ENCODE results near the gene CSTPP1. TPM values are rescaled to one million over a fixed set of nuclear protein-coding genes. Genes with fewer than 3 reads are reported as not detected.

CSTPP1 gene
- polyA plus RNA-seq, 1 donor from 2014 or later = 46.4 TPM

GRCh38 chr11:46976182-46976854 is 39.8 kb downstream of the CSTPP1 start:
- no peak overlapping the region for H3K4me2 ChIP-seq (ENCODE audit: low read length)
- no peaks in the 10 kb centered on the region for H3K9me2 ChIP-seq (ENCODE audit: insufficient read depth, low read length)
- H3K27me3 ChIP-seq (ENCODE audit: insufficient read depth, low read depth, low read length) = no peaks in the 10 kb centered on the region
- H4K20me1 ChIP-seq (ENCODE audit: insufficient read depth) = no peaks in the 10 kb centered on the region
- no peak overlapping the region for H3K27ac ChIP-seq (ENCODE audit: low read length)
- H3K4me3 ChIP-seq (ENCODE audit: low read length) = no peak overlapping the region
- H3F3A ChIP-seq (ENCODE audit: insufficient read depth, low read length, poor library complexity, severe bottlenecking) = peaks cover 5% of the 10 kb centered on the region
- no peaks in the 10 kb centered on the region for H3K9me3 ChIP-seq (ENCODE audit: low read length)
- H3K36me3 ChIP-seq (ENCODE audit: insufficient read depth, low read length) = no peaks in the 10 kb centered on the region
- no peak for TF ChIP-seq EP300 (conservative IDR thresholded peaks at IDR 0.05; ENCODE audit: poor library complexity, severe bottlenecking)
- no peak overlapping the region for H2AFZ ChIP-seq (ENCODE audit: low read depth, low read length)
- no peaks in the 10 kb centered on the region for H3K79me2 ChIP-seq (replicated peaks; ENCODE audit: insufficient read depth, low read length)
- no peak overlapping the region for H3K9ac ChIP-seq (ENCODE audit: low read length)

GRCh38 chr11:46977038-46977813 is 40.7 kb downstream of the CSTPP1 start:
- Histone ChIP-seq H3K79me2 (replicated peaks; ENCODE audit: insufficient read depth, low read length) (no peaks in the 10 kb centered on the region), H3K27ac (ENCODE audit: low read length) (peak overlapping the region; percentile 59), H3K27me3 (ENCODE audit: insufficient read depth, low read depth, low read length) (no peaks in the 10 kb centered on the region), H4K20me1 (ENCODE audit: insufficient read depth) (no peaks in the 10 kb centered on the region), H2AFZ (ENCODE audit: low read depth, low read length) (no peak overlapping the region), H3K4me3 (ENCODE audit: low read length) (peak overlapping the region; percentile 45), H3K9me3 (ENCODE audit: low read length) (no peaks in the 10 kb centered on the region), H3K9me2 (ENCODE audit: insufficient read depth, low read length) (no peaks in the 10 kb centered on the region), H3K36me3 (ENCODE audit: insufficient read depth, low read length) (no peaks in the 10 kb centered on the region), H3K9ac (ENCODE audit: low read length) (peak overlapping the region; percentile 14), H3K4me2 (ENCODE audit: low read length) (peak overlapping the region; percentile 42), H3F3A (ENCODE audit: insufficient read depth, low read length, poor library complexity, severe bottlenecking) (peaks cover 5% of the 10 kb centered on the region)
- TF ChIP-seq POLR2AphosphoS5 (IDR thresholded peaks at IDR 0.05) (no peak), MXI1 (conservative IDR thresholded peaks at IDR 0.05; ENCODE audit: poor library complexity, severe bottlenecking) (peak; percentile 46)

- no peaks in the 10 kb centered on the region for H3K79me2 ChIP-seq (replicated peaks; ENCODE audit: insufficient read depth, low read length)
- H3K27me3 ChIP-seq (ENCODE audit: insufficient read depth, low read depth, low read length) = no peaks in the 10 kb centered on the region
- peak overlapping the region; percentile 45 for H3K4me3 ChIP-seq (ENCODE audit: low read length)
- peak overlapping the region; percentile 42 for H3K4me2 ChIP-seq (ENCODE audit: low read length)
- no peak overlapping the region for H2AFZ ChIP-seq (ENCODE audit: low read depth, low read length)
- peak overlapping the region; percentile 59 for H3K27ac ChIP-seq (ENCODE audit: low read length)
- peak overlapping the region; percentile 14 for H3K9ac ChIP-seq (ENCODE audit: low read length)
- H3F3A ChIP-seq (ENCODE audit: insufficient read depth, low read length, poor library complexity, severe bottlenecking) = peaks cover 5% of the 10 kb centered on the region
- TF ChIP-seq EP300 (conservative IDR thresholded peaks at IDR 0.05; ENCODE audit: poor library complexity, severe bottlenecking) = no peak
- TF ChIP-seq RAD21 (conservative IDR thresholded peaks at IDR 0.05) = no peak
- TF ChIP-seq SMC3 (conservative IDR thresholded peaks at IDR 0.05; ENCODE audit: poor library complexity) = no peak
- no peak for TF ChIP-seq TAF1 (IDR thresholded peaks at IDR 0.05; ENCODE audit: low read depth)
- no peak for TF ChIP-seq REST (IDR thresholded peaks at IDR 0.05; ENCODE audit: borderline replicate concordance)
- no peak for TF ChIP-seq EZH2 (IDR thresholded peaks at IDR 0.05; ENCODE audit: borderline replicate concordance, insufficient read depth, low read length, poor library complexity, severe bottlenecking)
- no peak for TF ChIP-seq POLR2AphosphoS5 (IDR thresholded peaks at IDR 0.05)
- no peak for TF ChIP-seq CTCF (IDR thresholded peaks at IDR 0.05; ENCODE audit: poor library complexity, severe bottlenecking)
- no peaks in the 10 kb centered on the region for H4K20me1 ChIP-seq (ENCODE audit: insufficient read depth)
- H3K36me3 ChIP-seq (ENCODE audit: insufficient read depth, low read length) = no peaks in the 10 kb centered on the region
- H3K9me2 ChIP-seq (ENCODE audit: insufficient read depth, low read length) = no peaks in the 10 kb centered on the region
- H3K9me3 ChIP-seq (ENCODE audit: low read length) = no peaks in the 10 kb centered on the region
Observed at GRCh38 chr11:46978005-46978491, 41.5 kb downstream of the CSTPP1 start.
